ENCODE measurements around the gene SLC66A3. TPM values are rescaled to one million over a fixed set of nuclear protein-coding genes. Genes with fewer than 3 reads are reported as not detected.
"Not testable (repeated sequence)": the region's sequence is repeated elsewhere in the genome, so short reads cannot be mapped to it uniquely, and the experiment has no call there.

The SLC66A3 gene
- total and polyA plus RNA-seq, 11 donors: 4.7 to 19.5 (median 8.0) TPM

- peaks cover 0 to 32% (median 11%) of the 10 kb centered on the region in 9 donors for H3K36me3 ChIP-seq
- WGBS, 4 donors: 89 to 94% (median 93%) methylated on average over 16 of the region's 16 CpGs
- peaks cover 0 to 9% (median 0%) of the 10 kb centered on the region in 12 donors for H3K4me1 ChIP-seq
- no peaks in the 10 kb centered on the region for H3K27me3 ChIP-seq
- H3K27ac ChIP-seq: no peak overlapping the region
- H3K9me3 ChIP-seq: no peaks in the 10 kb centered on the region
- TF ChIP-seq POLR2A (IDR thresholded peaks at IDR 0.05) (no peak), CTCF (IDR thresholded peaks at IDR 0.05) (no peak)
- no peak for ATAC-seq
- no peak for DNase-seq
- no peak overlapping the region for H3K4me3 ChIP-seq
- intact Hi-C loops (cut with DNase I): no loop called here
These were observed 8.4 kb downstream of the SLC66A3 start for GRCh38 chr2:11163439-11164317.

- ATAC-seq; H3K27me3 ChIP-seq; DNase-seq; H3K4me1 ChIP-seq; intact Hi-C loops (cut with DNase I); H3K9me3 ChIP-seq; H3K4me3 ChIP-seq; H3K27ac ChIP-seq: not testable (repeated sequence)
- peaks cover 0 to 32% (median 11%) of the 10 kb centered on the region in 9 donors for H3K36me3 ChIP-seq
- 96 to 97% (median 96%) methylated on average over 11 to 28 of the region's 28 CpGs for WGBS, 4 donors
These were observed 9.8 kb downstream of the SLC66A3 start for GRCh38 chr2:11165046-11165445.

GRCh38 chr2:11166476-11166875 is 11.2 kb downstream of the SLC66A3 start:
- no peaks in the 10 kb centered on the region for H3K9me3 ChIP-seq
- peaks cover 0 to 24% (median 8%) of the 10 kb centered on the region in 9 donors for H3K36me3 ChIP-seq
- H3K4me3 ChIP-seq: no peak overlapping the region
- DNase-seq (no peak), ATAC-seq (no peak)
- no peaks in the 10 kb centered on the region for H3K27me3 ChIP-seq
- no peak for TF ChIP-seq CTCF (IDR thresholded peaks at IDR 0.05)
- no peak for TF ChIP-seq POLR2A (IDR thresholded peaks at IDR 0.05)
- H3K4me1 ChIP-seq: no peaks in the 10 kb centered on the region
- WGBS, 4 donors: 84 to 97% (median 91%) methylated on average over 10 of the region's 10 CpGs
- no peak overlapping the region for H3K27ac ChIP-seq
- intact Hi-C loops (cut with DNase I): no loop called here

GRCh38 chr2:11168488-11168887 is 13.2 kb downstream of the SLC66A3 start:
- H3K4me1 ChIP-seq: no peaks in the 10 kb centered on the region
- ATAC-seq (peak in 1 of 4 donors; percentile 36), DNase-seq (no peak)
- H3K9me3 ChIP-seq: no peaks in the 10 kb centered on the region
- intact Hi-C loops (cut with DNase I): no loop called here
- H3K36me3 ChIP-seq: peaks cover 0 to 14% (median 0%) of the 10 kb centered on the region in 9 donors
- no peak overlapping the region for H3K27ac ChIP-seq
- H3K27me3 ChIP-seq: no peaks in the 10 kb centered on the region
- no peak overlapping the region for H3K4me3 ChIP-seq
- 83 to 94% (median 86%) methylated on average over 9 of the region's 9 CpGs for WGBS, 4 donors
- no peak for TF ChIP-seq POLR2A (IDR thresholded peaks at IDR 0.05)
- no peak for TF ChIP-seq CTCF (IDR thresholded peaks at IDR 0.05)
